Sigmoid colon (tissue), 7 donors: ENCODE results near the gene LYSMD4. TPM values are rescaled to one million over a fixed set of nuclear protein-coding genes. Genes with fewer than 3 reads are reported as not detected.
"Not testable (repeated sequence)": the region's sequence is repeated elsewhere in the genome, so short reads cannot be mapped to it uniquely, and the experiment has no call there.

Experiments
- DNase-seq: peaks from one replicate; pipeline ENCODE4 v3.0.0-alpha.2; 2019
- H3K27ac ChIP-seq, 4 donors: fragments of 200-600 bp; sonication (generic); one replicate each; pipeline ENCODE4 v1.5.1; 2016 to 2019; ENCODE audit warnings: mild to moderate bottlenecking in 1 of 4
- H3K27me3 ChIP-seq, 3 donors: fragments of 200-600 bp; sonication (generic); one replicate each; pipeline ENCODE4 v1.5.1; 2019; ENCODE audit warnings: mild to moderate bottlenecking in 1 of 3
- H3K36me3 ChIP-seq, 4 donors: fragments of 200-600 bp; sonication (generic); one replicate each; pipeline ENCODE4 v1.5.1; 2016 to 2019
- H3K4me1 ChIP-seq, 4 donors: fragments of 200-600 bp; sonication (generic); one replicate each; pipeline ENCODE4 v1.5.1; 2017 to 2019
- H3K4me3 ChIP-seq, 4 donors: fragments of 200-600 bp; sonication (generic); one replicate each; pipeline ENCODE4 v1.5.1; 2017 to 2019; ENCODE audit warnings: mild to moderate bottlenecking in 2 of 4, moderate library complexity in 1 of 4
- H3K9me3 ChIP-seq, 4 donors: fragments of 200-600 bp in 3 of 4; sonication (generic) in 3 of 4; one replicate each; pipeline versions ENCODE4 v1.5.1 to v1.6.1; 2013 to 2019
- CTCF ChIP-seq, 4 experiments: fragments of 450-650 bp in 3 of 4; fragments of 200-600 bp in 1 of 4; IDR thresholded peaks; one replicate each; pipeline ENCODE4 v1.5.1; 2016 to 2019; ENCODE audit warnings: antibody characterized with exemption in 4 of 4, mild to moderate bottlenecking in 3 of 4, moderate library complexity in 2 of 4
- EP300 ChIP-seq, 4 donors: sonication (generic); formaldehyde crosslinking; IDR thresholded peaks; one replicate each; pipeline ENCODE4 v1.6.1; 2017; ENCODE audit warnings: antibody characterized with exemption in 4 of 4
- POLR2A ChIP-seq, 2 donors: fragments of 450-650 bp; IDR thresholded peaks; one replicate each; pipeline ENCODE4 v1.6.1; 2016; ENCODE audit warnings: antibody characterized with exemption in 2 of 2, mild to moderate bottlenecking in 2 of 2, moderate library complexity in 2 of 2
- POLR2AphosphoS5 ChIP-seq, 4 donors: sonication (generic); formaldehyde crosslinking; IDR thresholded peaks; one replicate each; pipeline ENCODE4 v1.6.1; 2017; ENCODE audit warnings: antibody characterized with exemption in 4 of 4
- WGBS, 2 donors: extraction: QIAGEN DNeasy Blood & Tissue Kit; methylation state at CpG; one replicate each; pipeline ENCODE4 v1.1.7; 2013; 5-methylcytosine and 5-hydroxymethylcytosine counted together
- intact Hi-C: fragments of 100-400 bp; cut with DNase I; formaldehyde crosslinking; loops from one replicate; pipeline ENCODE4 v1.15.1; 2023
- polyA plus RNA-seq, 3 donors: library from polyadenylated mRNA; stranded (reverse); fragments of 200-250 nt; gene quantifications; one replicate each; pipeline ENCODE4 v1.2.3, GENCODE V29; 2013
- total RNA-seq, 4 donors: library from RNA; depleted of rRNA; stranded (reverse); fragments of >200 nt; gene quantifications; one replicate each; pipeline ENCODE4 v1.1.0, GENCODE V29; 2016
- donor health status: healthy with polysubstance abuse.
- donor health status: Bipolar disorder and iron deficiency.
- donor health status: healthy.

The LYSMD4 gene
- total and polyA plus RNA-seq, 7 donors = 5.1 to 15.3 (median 7.1) TPM

GRCh38 chr15:99762288-99762687 is 29.1 kb upstream of the LYSMD4 start:
- H3K36me3 ChIP-seq = no peaks in the 10 kb centered on the region
- WGBS, 2 donors = 95 to 96% methylated on average over 1 of the region's 1 CpG
- no peaks in the 10 kb centered on the region for H3K4me1 ChIP-seq
- no peaks in the 10 kb centered on the region for H3K9me3 ChIP-seq
- H3K27ac ChIP-seq = no peak overlapping the region
- H3K4me3 ChIP-seq = no peak overlapping the region
- no peak for DNase-seq
- no peaks in the 10 kb centered on the region for H3K27me3 ChIP-seq
- TF ChIP-seq CTCF (IDR thresholded peaks at IDR 0.05) (no peak), POLR2AphosphoS5 (IDR thresholded peaks at IDR 0.05) (no peak), POLR2A (IDR thresholded peaks at IDR 0.05) (no peak)
- intact Hi-C loops = no loop called here

- Histone ChIP-seq H3K27me3 (no peaks in the 10 kb centered on the region), H3K27ac (no peak overlapping the region), H3K36me3 (no peaks in the 10 kb centered on the region), H3K4me3 (no peak overlapping the region), H3K9me3 (no peaks in the 10 kb centered on the region), H3K4me1 (no peaks in the 10 kb centered on the region)
- intact Hi-C loops = loop anchor here (5.0 kb wide), 2 partner anchors 469 to 484 kb away; no protein-coding TSS in a partner anchor
- WGBS, 2 donors = 6 to 15% methylated on average over 7 of the region's 7 CpGs
- DNase-seq = peak; percentile 74
- TF ChIP-seq CTCF (IDR thresholded peaks at IDR 0.05) (peak; percentile 52 to 87 (median 64)), EP300 (IDR thresholded peaks at IDR 0.05) (no peak)
These were observed 22.6 kb upstream of the LYSMD4 start for GRCh38 chr15:99755692-99756409.

- H3K27ac ChIP-seq = no peak overlapping the region
- WGBS, 2 donors = 92 to 95% methylated on average over 4 of the region's 4 CpGs
- intact Hi-C loops = no loop called here
- no peaks in the 10 kb centered on the region for H3K4me1 ChIP-seq
- no peaks in the 10 kb centered on the region for H3K27me3 ChIP-seq
- H3K36me3 ChIP-seq = no peaks in the 10 kb centered on the region
- TF ChIP-seq POLR2AphosphoS5 (IDR thresholded peaks at IDR 0.05) (no peak), EP300 (IDR thresholded peaks at IDR 0.05) (no peak), CTCF (IDR thresholded peaks at IDR 0.05) (no peak)
- DNase-seq = no peak
- no peaks in the 10 kb centered on the region for H3K9me3 ChIP-seq
- no peak overlapping the region for H3K4me3 ChIP-seq
These were observed 19.8 kb upstream of the LYSMD4 start for GRCh38 chr15:99753066-99753465.

GRCh38 chr15:99752556-99752955 is 19.3 kb upstream of the LYSMD4 start:
- no peak for TF ChIP-seq POLR2A (IDR thresholded peaks at IDR 0.05)
- no peak for TF ChIP-seq EP300 (IDR thresholded peaks at IDR 0.05)
- no peak for TF ChIP-seq CTCF (IDR thresholded peaks at IDR 0.05)
- no peak for TF ChIP-seq POLR2AphosphoS5 (IDR thresholded peaks at IDR 0.05)
- H3K36me3 ChIP-seq = no peaks in the 10 kb centered on the region
- intact Hi-C loops = no loop called here

GRCh38 chr15:99750326-99750725 is 17.1 kb upstream of the LYSMD4 start:
- intact Hi-C loops, H3K4me1 ChIP-seq, H3K9me3 ChIP-seq, H3K4me3 ChIP-seq, DNase-seq, H3K36me3 ChIP-seq, H3K27me3 ChIP-seq, H3K27ac ChIP-seq: not testable (repeated sequence)
- 90% methylated on average over 11 of the region's 11 CpGs for WGBS, 2 donors

More at GRCh38 chr15:99752556-99752955, 19.3 kb upstream of the LYSMD4 start:
- Histone ChIP-seq H3K9me3 (no peaks in the 10 kb centered on the region), H3K27me3 (no peaks in the 10 kb centered on the region), H3K4me1 (no peaks in the 10 kb centered on the region), H3K4me3 (no peak overlapping the region), H3K27ac (no peak overlapping the region)
- 85 to 91% methylated on average over 4 of the region's 4 CpGs for WGBS, 2 donors
- no peak for DNase-seq
